Endodermal cell (in vitro differentiated cells): ENCODE results near the gene RAX2. TPM values are rescaled to one million over a fixed set of nuclear protein-coding genes. Genes with fewer than 3 reads are reported as not detected.
A peak's percentile ranks its signal among the peaks of the same experiment; 100 is the strongest.

Source experiments
- DNase-seq: peaks from one replicate; pipeline ENCODE4 v3.0.0-alpha.2; 2017
- H3K27ac ChIP-seq: 2 replicates; pipeline ENCODE4 v1.5.1; 2013; ENCODE audit warnings: mild to moderate bottlenecking, low read depth, low read length, moderate library complexity
- H3K27me3 ChIP-seq: 2 replicates; pipeline ENCODE4 v1.6.1; 2013; ENCODE audit warnings: mild to moderate bottlenecking, low read length, moderate library complexity; ENCODE audit not compliant: insufficient read depth, control insufficient read depth, poor library complexity, severe bottlenecking
- H3K36me3 ChIP-seq: 2 replicates; pipeline ENCODE4 v1.7.0; 2013; ENCODE audit warnings: mild to moderate bottlenecking, low read length, moderate library complexity; ENCODE audit not compliant: control insufficient read depth, insufficient read depth
- H3K4me1 ChIP-seq: one replicate; pipeline ENCODE4 v1.7.0; 2013; ENCODE audit warnings: low read length; ENCODE audit not compliant: control insufficient read depth, insufficient read depth
- H3K4me3 ChIP-seq: 2 replicates; pipeline ENCODE4 v1.5.1; 2013; ENCODE audit warnings: mild to moderate bottlenecking, low read length, moderate library complexity
- H3K9ac ChIP-seq: 2 replicates; pipeline ENCODE4 v1.6.1; 2013; ENCODE audit warnings: mild to moderate bottlenecking, low read length, moderate library complexity; ENCODE audit not compliant: poor library complexity, severe bottlenecking; ENCODE audit errors: extremely low read depth
- H3K9me3 ChIP-seq: 2 replicates; pipeline ENCODE4 v1.6.1; 2013; ENCODE audit warnings: mild to moderate bottlenecking, low read length, moderate library complexity; ENCODE audit not compliant: control insufficient read depth
- H3K27ac Mint-ChIP-seq: 2 replicates; pipeline ENCODE4 v1.8.0; 2020; ENCODE audit warnings: mixed read lengths
- H3K27me3 Mint-ChIP-seq: 2 replicates; pipeline ENCODE4 v1.8.0; 2021; ENCODE audit warnings: mild to moderate bottlenecking, mixed read lengths; ENCODE audit not compliant: insufficient read depth
- H3K36me3 Mint-ChIP-seq: 2 replicates; pipeline ENCODE4 v1.8.0; 2020; ENCODE audit warnings: low read depth, mixed read lengths
- H3K4me1 Mint-ChIP-seq: 2 replicates; pipeline ENCODE4 v1.8.0; 2020; ENCODE audit warnings: mixed read lengths
- H3K4me3 Mint-ChIP-seq: 2 replicates; pipeline ENCODE4 v1.8.0; 2020; ENCODE audit warnings: mild to moderate bottlenecking, moderate library complexity, mixed read lengths
- H3K9me3 Mint-ChIP-seq: 2 replicates; pipeline ENCODE4 v1.8.0; 2020; ENCODE audit warnings: mild to moderate bottlenecking, mixed read lengths
- WGBS, 2 experiments: methylation state at CpG; one replicate each; pipeline versions ENCODE4 v1.1.5 to v1.1.7; 2013; ENCODE audit warnings: missing lambda C conversion rate in 2 of 2, mixed read lengths in 1 of 2; ENCODE audit not compliant: insufficient coverage in 1 of 2, insufficient read length in 1 of 2; 5-methylcytosine and 5-hydroxymethylcytosine counted together
- total RNA-seq, 2 donors: library from RNA; stranded (reverse); fragmentation: NEBNext Ultra II Directional in 1 of 2; extraction: Animal tissue kit (Norgen Biotek cat#: 25700) in 1 of 2; gene quantifications; 2 replicates in 1 of 2; 3 replicates in 1 of 2; pipeline ENCODE4 v1.2.1, GENCODE V29; 2021
- TF ChIP-seq, protein P1 (sequence below): fragments of 200-600 bp; sonication (generic); conservative IDR thresholded peaks from 2 replicates; pipeline ENCODE4 v1.5.0; 2021; ENCODE audit warnings: antibody characterized with exemption, mild to moderate bottlenecking

The RAX2 gene
- total RNA-seq, 2 donors from 2014 or later, result not detected

DNA sequence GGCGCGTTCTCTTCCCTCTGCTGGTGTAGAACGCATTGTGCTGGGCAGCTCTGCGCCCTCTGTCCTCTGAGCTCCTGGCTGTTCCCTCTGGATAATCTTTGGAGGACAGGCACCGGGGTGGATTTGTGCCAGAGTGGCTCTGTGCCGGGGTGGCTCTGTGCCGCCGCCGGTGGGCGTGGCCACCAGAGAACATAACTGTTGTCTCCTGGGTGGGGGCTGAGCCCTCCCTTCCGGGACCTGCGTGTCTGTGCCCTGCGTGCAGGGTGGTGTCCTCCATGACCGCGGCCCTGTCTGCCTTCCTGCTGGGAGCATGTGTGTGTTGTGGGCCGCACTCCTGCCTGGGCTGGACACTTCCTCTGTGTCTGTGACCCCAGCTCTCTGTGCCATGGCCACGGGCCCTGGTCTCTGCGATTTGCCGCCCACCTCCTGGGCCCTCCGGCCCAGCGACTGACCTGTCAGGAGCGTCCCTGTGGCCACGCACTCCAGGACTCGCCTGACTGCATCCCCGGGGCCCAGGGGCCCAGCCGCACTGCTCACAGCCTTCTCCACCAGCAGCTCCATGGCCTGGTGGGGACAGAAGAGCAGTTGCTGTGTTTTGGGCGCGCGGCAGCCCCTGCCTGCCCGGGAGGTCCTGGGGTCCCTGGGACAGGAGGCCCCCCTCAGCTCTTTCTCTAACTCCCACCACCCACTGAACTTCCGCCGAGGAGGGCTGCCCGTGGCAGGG lies 36.6 kb upstream of the RAX2 start:
- H3K27ac Mint-ChIP-seq, result no peak overlapping the region
- Histone ChIP-seq H3K9ac (no peak overlapping the region), H3K9me3 (no peaks in the 10 kb centered on the region), H3K4me3 (no peak overlapping the region), H3K36me3 (no peaks in the 10 kb centered on the region), H3K4me1 (no peaks in the 10 kb centered on the region), H3K27ac (no peak overlapping the region), H3K27me3 (no peaks in the 10 kb centered on the region)
- H3K36me3 Mint-ChIP-seq, result no peaks in the 10 kb centered on the region
- no peaks in the 10 kb centered on the region for H3K4me1 Mint-ChIP-seq
- TF ChIP-seq, protein P1, sequence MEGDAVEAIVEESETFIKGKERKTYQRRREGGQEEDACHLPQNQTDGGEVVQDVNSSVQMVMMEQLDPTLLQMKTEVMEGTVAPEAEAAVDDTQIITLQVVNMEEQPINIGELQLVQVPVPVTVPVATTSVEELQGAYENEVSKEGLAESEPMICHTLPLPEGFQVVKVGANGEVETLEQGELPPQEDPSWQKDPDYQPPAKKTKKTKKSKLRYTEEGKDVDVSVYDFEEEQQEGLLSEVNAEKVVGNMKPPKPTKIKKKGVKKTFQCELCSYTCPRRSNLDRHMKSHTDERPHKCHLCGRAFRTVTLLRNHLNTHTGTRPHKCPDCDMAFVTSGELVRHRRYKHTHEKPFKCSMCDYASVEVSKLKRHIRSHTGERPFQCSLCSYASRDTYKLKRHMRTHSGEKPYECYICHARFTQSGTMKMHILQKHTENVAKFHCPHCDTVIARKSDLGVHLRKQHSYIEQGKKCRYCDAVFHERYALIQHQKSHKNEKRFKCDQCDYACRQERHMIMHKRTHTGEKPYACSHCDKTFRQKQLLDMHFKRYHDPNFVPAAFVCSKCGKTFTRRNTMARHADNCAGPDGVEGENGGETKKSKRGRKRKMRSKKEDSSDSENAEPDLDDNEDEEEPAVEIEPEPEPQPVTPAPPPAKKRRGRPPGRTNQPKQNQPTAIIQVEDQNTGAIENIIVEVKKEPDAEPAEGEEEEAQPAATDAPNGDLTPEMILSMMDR, result no peak
- no peak overlapping the region for H3K4me3 Mint-ChIP-seq
- no peaks in the 10 kb centered on the region for H3K27me3 Mint-ChIP-seq
- no peaks in the 10 kb centered on the region for H3K9me3 Mint-ChIP-seq
- DNase-seq, result peak; percentile 44
- 94 to 97% methylated on average over 11 to 33 of the region's 33 CpGs for WGBS, 2 experiments

DNA sequence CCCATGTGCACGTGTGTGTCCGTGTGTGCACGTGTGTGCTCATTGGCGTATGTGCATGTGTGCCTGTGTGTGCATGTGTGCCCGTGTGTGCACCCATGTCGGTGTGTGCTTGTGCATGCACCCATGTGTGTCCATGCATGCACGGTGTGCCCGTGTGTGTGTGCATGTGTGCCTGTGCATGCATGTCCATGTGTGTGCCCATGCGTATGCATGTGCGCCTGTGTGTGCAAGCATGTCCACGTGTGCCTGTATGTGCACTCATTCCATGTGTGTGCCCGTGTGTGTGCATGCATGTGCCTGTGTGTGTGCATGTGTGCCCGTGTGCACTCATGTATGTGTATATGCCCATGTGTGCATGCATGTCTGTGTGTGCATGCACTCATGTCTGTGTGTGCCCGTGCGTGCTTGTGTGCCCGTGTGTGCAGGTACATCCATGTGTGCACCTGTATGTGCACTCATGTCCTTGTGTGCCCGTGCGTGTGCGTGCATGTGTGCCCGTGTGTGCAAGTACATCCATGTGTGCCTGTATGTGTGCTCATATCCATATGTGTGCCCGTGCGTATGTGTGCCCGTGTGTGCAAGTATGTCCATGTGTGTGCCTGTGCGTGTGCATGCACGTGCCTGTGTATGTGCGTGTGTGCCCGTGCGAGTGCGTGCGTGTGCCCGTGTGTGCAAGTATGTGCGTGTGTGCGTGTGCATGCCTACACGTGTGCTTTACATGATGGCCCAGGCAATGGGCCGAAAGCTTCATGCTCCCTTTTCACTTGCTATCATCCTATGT lies 35.7 kb upstream of the RAX2 start:
- H3K27me3 Mint-ChIP-seq, result peaks cover 3% of the 10 kb centered on the region
- H3K9me3 Mint-ChIP-seq, result no peaks in the 10 kb centered on the region
- H3K36me3 Mint-ChIP-seq, result no peaks in the 10 kb centered on the region
- no peaks in the 10 kb centered on the region for H3K27me3 ChIP-seq
- no peaks in the 10 kb centered on the region for H3K4me1 ChIP-seq
- H3K36me3 ChIP-seq, result no peaks in the 10 kb centered on the region
- H3K4me3 Mint-ChIP-seq, result no peak overlapping the region
- H3K27ac Mint-ChIP-seq, result no peak overlapping the region
- H3K9me3 ChIP-seq, result no peaks in the 10 kb centered on the region
- 95 to 97% methylated on average over 35 of the region's 35 CpGs for whole genome bisulfite sequencing, 2 experiments
- no peak overlapping the region for H3K27ac ChIP-seq
- TF ChIP-seq, protein P1, result no peak
- H3K4me1 Mint-ChIP-seq, result no peaks in the 10 kb centered on the region
- DNase-seq, result no peak
- H3K4me3 ChIP-seq, result no peak overlapping the region
- H3K9ac ChIP-seq, result no peak overlapping the region

DNA sequence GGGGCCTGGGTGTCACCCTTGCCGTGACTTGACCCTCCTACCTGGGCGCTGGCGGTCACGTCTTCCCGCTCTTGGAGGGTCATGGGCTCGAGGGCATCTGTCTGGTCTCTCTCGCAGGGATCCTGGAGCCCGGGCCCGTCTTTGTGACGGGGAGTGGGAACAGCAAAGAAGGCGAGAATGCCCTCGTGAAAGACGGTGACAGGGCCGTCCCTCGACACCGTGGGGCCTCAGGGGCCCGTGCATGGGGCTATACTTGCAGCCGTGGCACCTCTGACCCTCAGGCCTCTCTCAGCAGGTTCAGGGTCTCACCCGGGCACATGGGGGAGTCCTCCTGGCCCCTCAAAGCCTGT lies 35.1 kb upstream of the RAX2 start:
- no peaks in the 10 kb centered on the region for H3K4me1 ChIP-seq
- Mint-ChIP-seq H3K4me1 (no peaks in the 10 kb centered on the region), H3K36me3 (no peaks in the 10 kb centered on the region), H3K27me3 (peaks cover 10% of the 10 kb centered on the region), H3K4me3 (no peak overlapping the region), H3K9me3 (no peaks in the 10 kb centered on the region), H3K27ac (no peak overlapping the region)
- TF ChIP-seq, protein P1, result no peak
- no peak overlapping the region for H3K4me3 ChIP-seq
- H3K9ac ChIP-seq, result no peak overlapping the region
- H3K27ac ChIP-seq, result no peak overlapping the region
- peaks cover 5% of the 10 kb centered on the region for H3K27me3 ChIP-seq
- no peaks in the 10 kb centered on the region for H3K9me3 ChIP-seq
- peak; percentile 42 for DNase-seq
- 92 to 96% methylated on average over 16 to 19 of the region's 19 CpGs for WGBS, 2 experiments
- no peaks in the 10 kb centered on the region for H3K36me3 ChIP-seq
